ENCODE measurements around the gene USF3. TPM values are rescaled to one million over a fixed set of nuclear protein-coding genes. Genes with fewer than 3 reads are reported as not detected.
A peak's percentile ranks its signal among the peaks of the same experiment; 100 is the strongest.

USF3 gene, protein sequence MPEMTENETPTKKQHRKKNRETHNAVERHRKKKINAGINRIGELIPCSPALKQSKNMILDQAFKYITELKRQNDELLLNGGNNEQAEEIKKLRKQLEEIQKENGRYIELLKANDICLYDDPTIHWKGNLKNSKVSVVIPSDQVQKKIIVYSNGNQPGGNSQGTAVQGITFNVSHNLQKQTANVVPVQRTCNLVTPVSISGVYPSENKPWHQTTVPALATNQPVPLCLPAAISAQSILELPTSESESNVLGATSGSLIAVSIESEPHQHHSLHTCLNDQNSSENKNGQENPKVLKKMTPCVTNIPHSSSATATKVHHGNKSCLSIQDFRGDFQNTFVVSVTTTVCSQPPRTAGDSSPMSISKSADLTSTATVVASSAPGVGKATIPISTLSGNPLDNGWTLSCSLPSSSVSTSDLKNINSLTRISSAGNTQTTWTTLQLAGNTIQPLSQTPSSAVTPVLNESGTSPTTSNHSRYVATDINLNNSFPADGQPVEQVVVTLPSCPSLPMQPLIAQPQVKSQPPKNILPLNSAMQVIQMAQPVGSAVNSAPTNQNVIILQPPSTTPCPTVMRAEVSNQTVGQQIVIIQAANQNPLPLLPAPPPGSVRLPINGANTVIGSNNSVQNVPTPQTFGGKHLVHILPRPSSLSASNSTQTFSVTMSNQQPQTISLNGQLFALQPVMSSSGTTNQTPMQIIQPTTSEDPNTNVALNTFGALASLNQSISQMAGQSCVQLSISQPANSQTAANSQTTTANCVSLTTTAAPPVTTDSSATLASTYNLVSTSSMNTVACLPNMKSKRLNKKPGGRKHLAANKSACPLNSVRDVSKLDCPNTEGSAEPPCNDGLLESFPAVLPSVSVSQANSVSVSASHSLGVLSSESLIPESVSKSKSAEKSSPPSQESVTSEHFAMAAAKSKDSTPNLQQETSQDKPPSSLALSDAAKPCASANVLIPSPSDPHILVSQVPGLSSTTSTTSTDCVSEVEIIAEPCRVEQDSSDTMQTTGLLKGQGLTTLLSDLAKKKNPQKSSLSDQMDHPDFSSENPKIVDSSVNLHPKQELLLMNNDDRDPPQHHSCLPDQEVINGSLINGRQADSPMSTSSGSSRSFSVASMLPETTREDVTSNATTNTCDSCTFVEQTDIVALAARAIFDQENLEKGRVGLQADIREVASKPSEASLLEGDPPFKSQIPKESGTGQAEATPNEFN (N-terminal part only)
- total RNA-seq: 10 to 100 TPM in 4 of 8 experiments, 1 to 10 TPM in 4; 8.2 to 16.8 (median 9.7) TPM

DNA sequence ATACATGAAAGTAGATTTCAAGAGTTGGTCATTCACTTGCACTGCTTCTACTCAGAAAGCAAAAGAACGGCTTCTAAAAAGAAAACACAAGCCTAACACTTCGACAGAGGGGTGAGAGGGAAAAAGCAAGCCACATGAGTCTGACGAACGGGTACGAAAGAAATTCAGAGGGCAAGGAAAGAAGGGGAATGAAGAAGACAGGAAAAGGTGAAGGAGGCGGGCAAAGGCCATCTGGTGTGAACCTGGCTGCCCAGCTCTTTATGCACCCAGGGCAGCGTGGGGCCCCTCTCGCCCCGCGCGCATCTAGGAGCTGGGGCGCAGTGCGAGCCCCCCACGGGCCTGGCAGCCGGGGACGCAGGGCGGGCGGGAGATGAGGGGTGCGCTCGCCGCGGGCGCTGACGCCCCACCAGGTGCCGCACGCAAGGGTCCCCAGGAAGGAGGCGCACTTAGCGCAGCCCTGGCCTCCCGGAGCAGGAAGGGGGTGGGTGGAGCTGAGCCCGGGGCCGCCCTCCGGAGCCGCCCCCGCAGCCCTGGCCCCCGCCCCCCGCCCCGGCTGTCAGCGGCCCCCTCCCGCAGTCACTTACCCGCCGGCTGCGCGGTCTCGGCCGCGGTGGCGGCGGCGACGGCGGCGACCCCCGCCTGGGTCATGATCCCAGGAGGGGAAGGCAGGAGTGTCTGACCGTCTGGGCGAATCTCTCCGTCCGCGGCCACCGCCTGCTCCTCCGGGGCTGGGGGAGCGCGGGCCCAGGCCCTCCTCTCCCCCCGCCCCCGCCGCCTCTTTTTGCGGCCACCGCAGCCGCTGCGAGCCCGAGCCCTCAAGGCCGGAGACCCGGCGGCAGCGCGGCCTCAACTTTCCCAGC lies at the start of gene USF3:
Gene USF3, minus strand, starts transcription at position 857 of the 860 bp plus-strand sequence. CDS start 21,764 bp downstream, outside the sequence.
- WGBS, 10 experiments: 0 to 4% (median 0%) methylated on average over 2 to 10 of the region's 75 CpGs; no CpG with 5 or more reads in 2 of the 10 experiments
- H3K27ac ChIP-seq: peak within 1 kb of the TSS; percentile 83 to 92
- H3K4me1 ChIP-seq (replicated peaks in 1 of 2): peaks cover 0 to 6% of the 10 kb centered on the region in 2 donors
- peak within 1 kb of the TSS; percentile 69 to 97 (median 81) for H3K4me3 ChIP-seq
- ATAC-seq (replicated peaks in 6 of 8): peak; percentile 55 to 73 (median 68)
- in situ Hi-C loops (cut with MboI; ENCODE audit: low pct_unique_long_range_greater_than_20kb in 2 of 9, low sequenced_read_pairs in 9 of 9, unreplicated experiment in 9 of 9): no loop called here

DNA sequence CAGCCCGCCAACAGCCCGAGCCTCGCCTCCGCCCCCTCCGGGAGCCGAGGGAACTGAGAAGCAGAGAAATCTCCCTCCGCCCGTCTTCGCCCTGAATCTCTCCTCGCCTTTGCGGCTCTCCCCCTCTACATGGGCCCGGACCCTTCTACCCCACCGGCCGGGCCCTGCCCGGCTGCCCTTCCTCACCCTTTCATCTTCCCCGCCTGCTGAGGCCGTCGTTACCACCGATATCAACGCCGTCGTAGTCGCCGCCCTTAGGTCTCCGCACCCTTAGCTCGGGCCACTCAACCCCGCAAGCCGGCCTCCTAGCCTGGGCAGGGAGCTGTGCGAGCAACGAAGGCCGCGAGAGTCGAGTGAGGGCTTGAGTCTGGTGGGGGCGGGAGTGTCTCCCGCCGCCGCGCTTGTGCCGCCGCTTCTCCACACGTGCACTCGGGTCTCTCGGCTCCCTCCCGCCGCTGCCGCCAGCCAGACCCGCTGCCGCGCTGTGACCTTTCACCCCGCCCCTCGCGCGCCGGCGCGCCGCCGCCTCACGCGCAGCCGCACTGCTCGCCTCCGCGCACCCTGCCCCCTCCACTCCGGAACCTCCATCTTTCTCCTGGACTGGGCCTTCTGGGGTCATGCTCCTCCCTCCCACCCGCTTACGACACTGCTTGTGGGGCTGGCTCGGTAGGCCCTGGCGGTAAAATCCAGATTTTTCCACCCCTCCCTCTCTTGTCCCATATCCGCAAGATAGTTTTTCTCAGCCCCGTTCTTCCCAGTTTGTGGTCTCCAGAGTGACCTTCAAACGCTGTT lies 49.5 kb upstream of the USF3 start, which contains the start of gene NAA50:
Gene NAA50, minus strand, starts transcription at position 494 of the 792 bp plus-strand sequence. Its CDS starts 300 bp downstream, at position 194.
- peak; percentile 66 to 83 (median 80) for ATAC-seq (replicated peaks in 6 of 8)
- Histone ChIP-seq H3K4me3 (peak within 1 kb of the TSS; percentile 68 to 94 (median 82)), H3K27ac (peak within 1 kb of the TSS; percentile 94 to 96), H3K4me1 (replicated peaks in 1 of 2) (peaks cover 5 to 8% of the 10 kb centered on the region in 2 donors)
- 0 to 20% (median 0%) methylated on average over 1 to 10 of the region's 72 CpGs; no CpG with 5 or more reads in 2 of the 10 experiments for WGBS, 10 experiments
- in situ Hi-C loops (cut with MboI; ENCODE audit: low pct_unique_long_range_greater_than_20kb in 2 of 9, low sequenced_read_pairs in 9 of 9, unreplicated experiment in 9 of 9): no loop called here

DNA sequence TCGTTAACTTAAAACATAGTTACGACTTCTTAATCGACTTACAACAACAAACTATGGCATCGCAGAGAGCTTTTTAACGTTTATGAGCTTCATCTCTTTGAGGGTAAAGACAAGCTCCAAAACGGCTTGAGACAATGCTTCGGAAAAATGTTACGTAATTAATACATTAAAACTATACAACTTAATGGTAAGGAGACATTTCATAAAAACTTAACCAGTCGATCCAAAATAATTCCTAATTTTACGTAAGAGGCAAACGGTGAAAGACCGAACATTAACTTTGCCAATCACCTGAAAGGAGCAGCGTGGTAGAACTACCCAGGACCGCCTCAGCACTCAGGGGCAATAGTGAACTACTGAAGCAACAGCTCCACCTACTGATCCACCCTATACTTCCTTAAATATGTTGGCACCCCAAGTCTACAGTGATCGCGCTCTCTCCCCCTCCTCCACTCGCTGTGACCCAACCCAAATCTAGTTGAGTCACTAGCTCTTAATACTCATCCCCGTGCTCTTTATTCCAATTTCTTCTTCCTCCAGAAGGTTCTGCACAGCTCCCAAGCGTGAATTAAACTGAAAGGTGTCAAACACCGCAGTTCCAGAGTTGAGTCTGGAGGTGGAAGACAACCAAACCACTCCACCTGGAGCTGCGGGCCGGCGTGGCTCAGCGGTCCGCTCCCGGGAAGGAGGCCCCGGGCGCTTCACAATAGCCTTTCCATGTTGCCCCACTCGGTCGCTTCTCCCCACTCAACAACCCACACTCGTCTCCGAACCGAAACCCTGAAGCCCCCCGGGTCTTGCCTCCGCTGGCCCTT lies 48.7 kb upstream of the USF3 start:
- H3K4me1 ChIP-seq (replicated peaks in 1 of 2): peaks cover 5 to 8% of the 10 kb centered on the region in 2 donors
- in situ Hi-C loops (cut with MboI; ENCODE audit: low pct_unique_long_range_greater_than_20kb in 2 of 9, low sequenced_read_pairs in 9 of 9, unreplicated experiment in 9 of 9): no loop called here
- H3K4me3 ChIP-seq: peak overlapping the region; percentile 68 to 94 (median 82)
- WGBS, 10 experiments: 0 to 3% (median 0%) methylated on average over 6 to 25 of the region's 35 CpGs
- peak overlapping the region; percentile 94 to 96 for H3K27ac ChIP-seq
- peak; percentile 48 to 70 (median 52) for ATAC-seq (replicated peaks in 6 of 8)

DNA sequence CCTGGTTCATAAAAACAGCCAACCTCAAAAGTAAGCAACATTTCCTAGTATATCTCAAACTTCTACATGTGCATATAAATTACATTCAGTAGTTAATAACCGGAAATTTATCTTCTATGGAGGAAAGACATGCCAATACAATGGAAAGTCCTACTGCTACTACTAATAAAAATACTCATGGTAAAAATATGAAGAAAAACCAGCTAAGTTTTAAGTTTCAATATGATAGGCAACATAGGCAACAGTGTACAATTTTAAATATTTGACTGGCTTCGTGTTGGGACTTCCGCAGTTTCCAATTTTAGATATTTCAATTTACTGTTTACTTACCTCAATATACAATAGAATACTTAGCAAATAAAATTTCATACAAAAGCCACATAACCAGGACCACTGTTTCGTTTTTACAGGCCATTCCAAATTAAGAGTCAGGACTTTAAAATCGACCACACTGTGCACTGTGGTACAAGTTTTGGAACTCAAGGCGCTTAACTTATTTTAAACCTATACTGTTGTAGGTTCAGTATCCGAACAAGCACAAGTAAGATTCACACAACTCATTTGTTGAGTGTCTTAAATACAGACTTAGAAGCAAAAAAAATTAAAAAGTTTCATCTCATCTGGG lies 46.7 kb upstream of the USF3 start:
- in situ Hi-C loops (cut with MboI; ENCODE audit: low pct_unique_long_range_greater_than_20kb in 2 of 9, low sequenced_read_pairs in 9 of 9, unreplicated experiment in 9 of 9): no loop called here
- WGBS, 10 experiments: 10 to 86% (median 53%) methylated on average over 2 to 7 of the region's 7 CpGs
- no peak for ATAC-seq (replicated peaks in 6 of 8)
- H3K4me3 ChIP-seq: no peak overlapping the region
- no peak overlapping the region for H3K27ac ChIP-seq
- H3K4me1 ChIP-seq (replicated peaks in 1 of 2): peaks cover 3 to 5% of the 10 kb centered on the region in 2 donors

DNA sequence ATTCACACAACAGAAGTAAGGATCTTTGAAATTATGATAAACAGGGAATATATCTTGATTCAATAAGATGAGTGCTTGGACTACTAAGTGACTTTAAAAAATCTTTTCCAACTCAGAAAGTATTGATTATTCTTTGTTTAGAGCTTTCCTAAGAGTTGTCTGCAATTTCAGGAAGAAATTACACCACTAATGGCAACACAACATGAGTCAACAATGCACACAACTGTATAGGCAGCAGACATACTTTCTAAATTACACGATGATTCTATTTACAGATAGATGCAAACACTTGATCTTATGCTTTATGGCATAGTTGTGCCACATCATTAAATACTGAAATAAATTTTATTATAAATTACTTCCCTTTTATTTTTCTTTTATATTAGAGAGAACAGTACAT lies 45.2 kb upstream of the USF3 start:
- in situ Hi-C loops (cut with MboI; ENCODE audit: low pct_unique_long_range_greater_than_20kb in 2 of 9, low sequenced_read_pairs in 9 of 9, unreplicated experiment in 9 of 9): no loop called here
- WGBS, 10 experiments: 43 to 100% (median 83%) methylated on average over 1 of the region's 1 CpG; no CpG with 5 or more reads in 5 of the 10 experiments

DNA sequence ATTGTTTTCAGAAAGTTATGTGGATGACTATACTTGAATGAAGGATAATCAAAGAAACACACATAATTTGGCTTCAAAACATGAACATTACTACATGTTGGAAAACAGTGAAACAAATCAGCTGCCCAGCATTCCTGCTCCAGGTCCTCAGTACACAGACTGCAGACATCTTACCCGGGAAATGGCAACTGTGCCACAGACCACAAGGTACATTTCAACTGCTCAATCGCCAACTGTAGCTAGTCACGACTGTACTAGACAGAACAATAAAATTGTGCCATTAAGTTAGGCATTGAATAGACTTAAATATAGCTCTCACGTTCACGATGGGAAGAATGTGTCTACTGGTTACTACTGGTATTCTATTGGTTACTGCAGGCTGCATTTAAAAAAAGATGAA lies 44.6 kb upstream of the USF3 start:
- in situ Hi-C loops (cut with MboI; ENCODE audit: low pct_unique_long_range_greater_than_20kb in 2 of 9, low sequenced_read_pairs in 9 of 9, unreplicated experiment in 9 of 9): no loop called here
- Histone ChIP-seq H3K4me1 (replicated peaks in 1 of 2) (peaks cover 3 to 5% of the 10 kb centered on the region in 2 donors), H3K4me3 (no peak overlapping the region), H3K27ac (no peak overlapping the region)
- WGBS, 10 experiments: 26 to 100% (median 73%) methylated on average over 2 to 5 of the region's 5 CpGs; no CpG with 5 or more reads in 3 of the 10 experiments
- no peak for ATAC-seq (replicated peaks in 6 of 8)

More for the DNA sequence above, 45.2 kb upstream of the USF3 start:
- no peak for ATAC-seq (replicated peaks in 6 of 8)
- Histone ChIP-seq H3K4me3 (no peak overlapping the region), H3K27ac (no peak overlapping the region), H3K4me1 (replicated peaks in 1 of 2) (peaks cover 3 to 5% of the 10 kb centered on the region in 2 donors)

DNA sequence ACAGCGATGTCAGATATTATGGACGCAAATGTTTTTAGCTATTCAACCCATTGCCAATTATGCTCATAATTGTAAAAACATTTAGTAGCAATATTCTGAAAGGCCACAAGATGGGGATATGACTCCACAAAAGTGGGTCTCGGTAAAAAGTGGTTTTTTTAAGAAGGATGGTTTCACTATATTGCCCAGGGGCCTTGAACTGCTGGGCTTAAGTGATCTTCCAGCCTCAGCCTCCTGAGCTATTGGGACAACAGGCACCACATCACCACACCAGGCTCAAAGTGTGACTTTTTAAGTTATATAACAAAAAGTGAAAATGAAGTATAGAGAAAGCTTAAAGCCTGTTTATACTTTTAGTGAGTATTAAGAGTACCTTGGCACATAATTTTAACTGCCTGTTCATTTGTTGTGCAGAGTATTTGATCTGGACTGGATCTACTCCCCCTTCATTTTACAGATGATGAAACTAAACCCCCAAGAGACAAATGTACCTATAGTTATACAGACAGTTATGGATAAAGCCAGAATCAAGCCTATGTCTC lies 40.2 kb upstream of the USF3 start:
- no peaks in the 10 kb centered on the region for H3K4me1 ChIP-seq (replicated peaks in 1 of 2)
- peak; percentile 32 to 61 (median 48) for ATAC-seq (replicated peaks in 6 of 8)
- in situ Hi-C loops (cut with MboI; ENCODE audit: low pct_unique_long_range_greater_than_20kb in 2 of 9, low sequenced_read_pairs in 9 of 9, unreplicated experiment in 9 of 9): no loop called here
- WGBS, 10 experiments: 0 to 94% (median 25%) methylated on average over 1 to 3 of the region's 3 CpGs; no CpG with 5 or more reads in 2 of the 10 experiments
- no peak overlapping the region for H3K4me3 ChIP-seq
- no peak overlapping the region for H3K27ac ChIP-seq

DNA sequence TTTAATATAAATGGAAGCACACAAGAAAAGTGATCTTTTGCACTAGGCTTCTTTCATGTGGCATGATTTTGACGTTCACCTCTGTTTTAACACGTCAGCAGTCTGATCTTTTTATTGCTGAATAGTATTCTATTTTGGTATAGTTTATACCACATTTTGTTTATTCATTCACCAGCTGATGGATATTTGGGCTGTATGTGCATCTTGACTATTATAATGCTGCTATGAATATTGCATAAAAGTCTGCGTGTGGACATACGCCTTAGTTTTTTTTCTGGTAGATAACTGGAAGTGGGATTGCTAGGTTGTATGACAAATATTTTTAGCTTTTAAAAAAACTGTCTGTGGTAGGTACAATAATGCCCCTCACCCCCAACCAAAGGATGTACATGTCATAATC lies 35.3 kb upstream of the USF3 start:
- Histone ChIP-seq H3K27ac (no peak overlapping the region), H3K4me1 (replicated peaks in 1 of 2) (no peaks in the 10 kb centered on the region), H3K4me3 (no peak overlapping the region)
- in situ Hi-C loops (cut with MboI; ENCODE audit: low pct_unique_long_range_greater_than_20kb in 2 of 9, low sequenced_read_pairs in 9 of 9, unreplicated experiment in 9 of 9): no loop called here
- ATAC-seq (replicated peaks in 6 of 8): peak in 3 of 8 experiments; percentile 79 to 86 (median 83)
- WGBS, 10 experiments: 0 to 100% (median 87%) methylated on average over 2 to 4 of the region's 4 CpGs; no CpG with 5 or more reads in 3 of the 10 experiments

DNA sequence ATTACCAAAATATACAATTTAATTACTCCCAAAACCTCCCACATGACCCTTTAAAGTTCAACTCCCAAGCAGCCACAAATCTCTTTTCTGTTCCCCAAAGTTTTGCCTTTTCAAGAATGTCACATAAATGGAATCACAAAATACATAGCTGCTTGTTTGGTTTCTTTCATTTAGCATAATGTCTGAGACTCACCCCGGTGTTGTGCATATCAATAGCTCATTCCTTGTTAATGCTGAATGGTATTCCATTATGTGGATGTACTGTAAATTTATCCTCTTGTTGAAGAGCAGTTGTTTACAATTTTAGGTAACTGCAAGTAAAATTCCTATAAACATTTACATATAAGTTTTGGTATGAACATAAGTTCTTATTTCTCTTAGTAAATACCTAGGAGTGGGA lies 34.1 kb upstream of the USF3 start:
- Histone ChIP-seq H3K4me1 (replicated peaks in 1 of 2) (no peaks in the 10 kb centered on the region), H3K27ac (no peak overlapping the region), H3K4me3 (no peak overlapping the region)
- peak in 3 of 8 experiments; percentile 31 to 52 (median 49) for ATAC-seq (replicated peaks in 6 of 8)
- 0 to 100% (median 69%) methylated on average over 1 of the region's 1 CpG; no CpG with 5 or more reads in 2 of the 10 experiments for WGBS, 10 experiments
- in situ Hi-C loops (cut with MboI; ENCODE audit: low pct_unique_long_range_greater_than_20kb in 2 of 9, low sequenced_read_pairs in 9 of 9, unreplicated experiment in 9 of 9): no loop called here

DNA sequence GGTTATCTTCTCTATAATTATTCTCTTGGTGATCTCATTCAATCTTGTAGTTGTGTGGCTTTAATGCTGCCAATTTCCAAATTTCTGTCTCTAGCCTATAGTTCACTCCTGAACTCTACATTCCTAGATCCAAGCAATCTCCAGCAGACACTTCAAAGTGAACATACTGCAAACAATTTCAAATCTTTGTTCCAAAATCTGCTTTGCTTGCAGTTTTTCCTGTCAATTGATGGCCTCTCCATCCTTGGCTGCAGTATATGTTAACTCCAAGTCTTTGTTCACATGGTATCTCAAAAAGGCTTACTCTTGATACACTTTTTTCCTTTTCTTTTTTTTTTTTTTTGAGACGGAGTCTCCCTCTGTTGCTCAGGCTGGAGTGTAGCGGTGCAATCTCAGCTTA lies 32.2 kb upstream of the USF3 start:
- in situ Hi-C loops (cut with MboI; ENCODE audit: low pct_unique_long_range_greater_than_20kb in 2 of 9, low sequenced_read_pairs in 9 of 9, unreplicated experiment in 9 of 9): no loop called here
- ATAC-seq (replicated peaks in 6 of 8): no peak
- 80 to 100% (median 100%) methylated on average over 1 to 2 of the region's 2 CpGs; no CpG with 5 or more reads in 2 of the 10 experiments for WGBS, 10 experiments
- Histone ChIP-seq H3K4me3 (no peak overlapping the region), H3K27ac (no peak overlapping the region), H3K4me1 (replicated peaks in 1 of 2) (no peaks in the 10 kb centered on the region)

All from motor neuron (in vitro differentiated cells).